Mesothelial cell of epicardium (in vitro differentiated cells): Measurements from ENCODE around the gene DBNDD2. TPM values are rescaled to one million over a fixed set of nuclear protein-coding genes. Genes with fewer than 3 reads are reported as not detected.

ENCODE experiments used
- DNase-seq, 2 experiments: peaks; one replicate each; pipeline ENCODE4 v3.0.0; 2021; ENCODE audit warnings: low spot score in 2 of 2; ENCODE audit not compliant: unreplicated experiment in 2 of 2
- H3K27ac Mint-ChIP-seq: 2 replicates; pipeline ENCODE4 v1.8.0; 2021; ENCODE audit warnings: mixed read lengths
- H3K27me3 Mint-ChIP-seq: 2 replicates; pipeline ENCODE4 v1.8.0; 2021; ENCODE audit warnings: low read depth, mixed read lengths
- H3K36me3 Mint-ChIP-seq: 2 replicates; pipeline ENCODE4 v1.8.0; 2021; ENCODE audit warnings: mixed read lengths
- H3K4me1 Mint-ChIP-seq: 2 replicates; pipeline ENCODE4 v1.8.0; 2021; ENCODE audit warnings: mixed read lengths
- H3K4me3 Mint-ChIP-seq: 2 replicates; pipeline ENCODE4 v1.8.0; 2021; ENCODE audit warnings: mild to moderate bottlenecking, moderate library complexity, mixed read lengths
- H3K9me3 Mint-ChIP-seq: 2 replicates; pipeline ENCODE4 v1.8.0; 2021; ENCODE audit warnings: mixed read lengths
- total RNA-seq: library from RNA; stranded (reverse); gene quantifications from 3 replicates; pipeline ENCODE4 v1.2.1, GENCODE V29; 2021
- TF ChIP-seq, protein P1 (sequence below): fragments of 200-600 bp; sonication (generic); IDR thresholded peaks from one replicate; pipeline ENCODE4 v1.5.0; 2021; ENCODE audit warnings: antibody characterized with exemption; ENCODE audit not compliant: unreplicated experiment

The DBNDD2 gene
- total RNA-seq, 1 donor from 2014 or later = 10.5 TPM

DNA sequence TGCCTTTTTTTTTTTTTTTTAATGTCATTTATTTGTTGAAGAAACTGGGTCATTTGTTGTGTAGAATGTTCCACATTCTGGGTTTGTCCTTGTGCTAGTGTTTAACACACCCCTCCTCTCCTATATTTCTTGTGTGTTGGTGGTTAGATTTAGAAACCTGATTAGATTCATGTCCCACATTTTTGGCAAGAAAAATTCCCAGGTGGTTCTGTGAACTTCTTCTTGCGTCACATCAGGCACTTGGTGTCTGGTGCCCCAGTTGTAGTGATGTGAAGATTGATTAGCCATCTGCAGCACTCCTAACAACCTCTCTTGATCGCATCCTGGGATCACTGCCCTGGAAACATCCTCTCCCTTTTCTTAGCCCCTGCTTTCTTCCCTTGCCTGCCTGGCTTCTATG lies 15.6 kb downstream of the DBNDD2 start:
- TF ChIP-seq, protein P1, sequence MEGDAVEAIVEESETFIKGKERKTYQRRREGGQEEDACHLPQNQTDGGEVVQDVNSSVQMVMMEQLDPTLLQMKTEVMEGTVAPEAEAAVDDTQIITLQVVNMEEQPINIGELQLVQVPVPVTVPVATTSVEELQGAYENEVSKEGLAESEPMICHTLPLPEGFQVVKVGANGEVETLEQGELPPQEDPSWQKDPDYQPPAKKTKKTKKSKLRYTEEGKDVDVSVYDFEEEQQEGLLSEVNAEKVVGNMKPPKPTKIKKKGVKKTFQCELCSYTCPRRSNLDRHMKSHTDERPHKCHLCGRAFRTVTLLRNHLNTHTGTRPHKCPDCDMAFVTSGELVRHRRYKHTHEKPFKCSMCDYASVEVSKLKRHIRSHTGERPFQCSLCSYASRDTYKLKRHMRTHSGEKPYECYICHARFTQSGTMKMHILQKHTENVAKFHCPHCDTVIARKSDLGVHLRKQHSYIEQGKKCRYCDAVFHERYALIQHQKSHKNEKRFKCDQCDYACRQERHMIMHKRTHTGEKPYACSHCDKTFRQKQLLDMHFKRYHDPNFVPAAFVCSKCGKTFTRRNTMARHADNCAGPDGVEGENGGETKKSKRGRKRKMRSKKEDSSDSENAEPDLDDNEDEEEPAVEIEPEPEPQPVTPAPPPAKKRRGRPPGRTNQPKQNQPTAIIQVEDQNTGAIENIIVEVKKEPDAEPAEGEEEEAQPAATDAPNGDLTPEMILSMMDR = no peak
- DNase-seq = no peak
- Mint-ChIP-seq H3K4me3 (no peak overlapping the region), H3K4me1 (no peaks in the 10 kb centered on the region), H3K36me3 (peaks cover 13% of the 10 kb centered on the region), H3K27me3 (no peaks in the 10 kb centered on the region), H3K27ac (no peak overlapping the region), H3K9me3 (no peaks in the 10 kb centered on the region)

DNA sequence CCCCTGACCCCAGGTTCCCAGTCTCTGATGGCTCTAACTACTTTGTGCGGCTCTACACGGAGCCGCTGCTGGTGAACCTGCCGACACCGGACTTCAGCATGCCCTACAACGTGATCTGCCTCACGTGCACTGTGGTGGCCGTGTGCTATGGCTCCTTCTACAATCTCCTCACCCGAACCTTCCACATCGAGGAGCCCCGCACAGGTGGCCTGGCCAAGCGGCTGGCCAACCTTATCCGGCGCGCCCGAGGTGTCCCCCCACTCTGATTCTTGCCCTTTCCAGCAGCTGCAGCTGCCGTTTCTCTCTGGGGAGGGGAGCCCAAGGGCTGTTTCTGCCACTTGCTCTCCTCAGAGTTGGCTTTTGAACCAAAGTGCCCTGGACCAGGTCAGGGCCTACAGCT lies 17.5 kb downstream of the DBNDD2 start:
- Mint-ChIP-seq H3K36me3 (peaks cover 7% of the 10 kb centered on the region), H3K27ac (no peak overlapping the region), H3K4me1 (no peaks in the 10 kb centered on the region), H3K27me3 (no peaks in the 10 kb centered on the region), H3K9me3 (no peaks in the 10 kb centered on the region), H3K4me3 (no peak overlapping the region)
- no peak for DNase-seq
- TF ChIP-seq, protein P1 = no peak

- Mint-ChIP-seq H3K9me3 (no peaks in the 10 kb centered on the region), H3K36me3 (peaks cover 3% of the 10 kb centered on the region), H3K27ac (no peak overlapping the region), H3K27me3 (no peaks in the 10 kb centered on the region), H3K4me3 (no peak overlapping the region), H3K4me1 (no peaks in the 10 kb centered on the region)
- no peak for DNase-seq
- TF ChIP-seq, protein P1 = no peak
Observed at GRCh38 chr20:45426320-45427016, 18.4 kb downstream of the DBNDD2 start.

- TF ChIP-seq, protein P1 = no peak
- H3K4me1 Mint-ChIP-seq = no peaks in the 10 kb centered on the region
- no peak overlapping the region for H3K4me3 Mint-ChIP-seq
- no peaks in the 10 kb centered on the region for H3K27me3 Mint-ChIP-seq
- H3K9me3 Mint-ChIP-seq = no peaks in the 10 kb centered on the region
- H3K36me3 Mint-ChIP-seq = peaks cover 3% of the 10 kb centered on the region
- H3K27ac Mint-ChIP-seq = no peak overlapping the region
- DNase-seq = no peak
Observed at GRCh38 chr20:45427236-45428149, 19.4 kb downstream of the DBNDD2 start.

DNA sequence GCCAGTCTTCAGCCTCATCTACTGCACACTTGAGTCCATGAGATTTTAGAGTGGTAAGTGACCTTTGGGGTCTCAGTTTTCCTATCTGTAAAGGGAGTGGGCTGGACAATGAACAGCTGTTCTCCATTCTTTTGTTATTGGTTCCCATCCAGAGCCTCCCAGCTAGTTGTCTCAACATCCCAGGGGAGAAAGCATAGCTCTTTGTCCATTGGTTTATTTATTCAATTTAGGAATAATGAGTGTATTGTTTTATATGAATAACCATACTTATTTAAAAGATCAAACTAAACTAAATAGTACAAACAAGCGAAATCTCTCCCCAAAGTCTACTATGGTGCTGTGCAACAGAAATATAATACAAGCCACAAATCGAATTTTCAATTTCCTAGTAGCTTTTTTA lies 21.5 kb downstream of the DBNDD2 start:
- Mint-ChIP-seq H3K27me3 (no peaks in the 10 kb centered on the region), H3K36me3 (peaks cover 6% of the 10 kb centered on the region), H3K27ac (no peak overlapping the region), H3K4me1 (no peaks in the 10 kb centered on the region), H3K9me3 (no peaks in the 10 kb centered on the region), H3K4me3 (no peak overlapping the region)
- TF ChIP-seq, protein P1 = no peak
- no peak for DNase-seq
